Kidney epithelial cell (primary cell): Measurements from ENCODE around the gene ACOT12. TPM values are rescaled to one million over a fixed set of nuclear protein-coding genes. Genes with fewer than 3 reads are reported as not detected.
"Not testable (repeated sequence)": the region's sequence is repeated elsewhere in the genome, so short reads cannot be mapped to it uniquely, and the experiment has no call there.

Experiments used
- DNase-seq: peaks from one replicate; pipeline ENCODE4 v3.0.0-alpha.2; 2010; ENCODE audit warnings: low read depth
- H3K27me3 ChIP-seq: 2 replicates; pipeline ENCODE4 v1.6.0; 2011; ENCODE audit warnings: low read length; ENCODE audit not compliant: control insufficient read depth, insufficient read depth
- H3K36me3 ChIP-seq: 2 replicates; pipeline ENCODE4 v1.5.1; 2011; ENCODE audit warnings: low read length; ENCODE audit not compliant: control insufficient read depth, insufficient read depth
- H3K4me3 ChIP-seq: 2 replicates; pipeline ENCODE4 v1.5.1; 2011; ENCODE audit warnings: low read depth, mild to moderate bottlenecking, control low read depth, low read length
- CTCF ChIP-seq: IDR thresholded peaks from 2 replicates; pipeline ENCODE4 v1.5.1; 2011; ENCODE audit warnings: mild to moderate bottlenecking, moderate library complexity, low read length, control low read depth, inconsistent platforms; ENCODE audit not compliant: insufficient read depth, poor library complexity, severe bottlenecking
- total RNA-seq: library from RNA; depleted of rRNA; stranded (reverse); fragments of >200 nt; gene quantifications from 2 replicates; pipeline ENCODE4 v1.2.3, GENCODE V29; 2015

Gene ACOT12
- total RNA-seq, 1 donor from 2014 or later: not detected

DNA sequence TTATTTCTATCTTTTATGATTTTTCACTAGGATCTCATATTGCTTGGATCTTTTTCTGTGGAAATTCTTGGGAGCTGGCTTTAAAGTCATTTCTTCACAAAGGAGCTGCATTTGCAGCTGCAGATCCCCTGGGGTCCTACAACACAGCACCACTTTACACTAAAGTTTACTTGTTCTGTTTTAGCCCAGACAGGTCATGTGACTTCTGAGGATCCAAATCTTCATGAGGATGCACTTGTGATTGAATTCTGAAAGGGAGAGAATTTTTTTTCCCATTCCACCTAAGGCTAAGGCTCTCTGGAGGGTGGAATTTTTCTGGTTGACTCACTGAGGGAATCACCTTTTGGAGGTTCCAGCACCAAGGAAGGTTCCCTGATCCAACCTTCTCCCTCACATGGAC, 43.4 kb downstream of the ACOT12 start:
- no peak for DNase-seq
- no peak for TF ChIP-seq CTCF
- Histone ChIP-seq H3K36me3 (no peaks in the 10 kb centered on the region), H3K4me3 (no peak overlapping the region), H3K27me3 (no peaks in the 10 kb centered on the region)

DNA sequence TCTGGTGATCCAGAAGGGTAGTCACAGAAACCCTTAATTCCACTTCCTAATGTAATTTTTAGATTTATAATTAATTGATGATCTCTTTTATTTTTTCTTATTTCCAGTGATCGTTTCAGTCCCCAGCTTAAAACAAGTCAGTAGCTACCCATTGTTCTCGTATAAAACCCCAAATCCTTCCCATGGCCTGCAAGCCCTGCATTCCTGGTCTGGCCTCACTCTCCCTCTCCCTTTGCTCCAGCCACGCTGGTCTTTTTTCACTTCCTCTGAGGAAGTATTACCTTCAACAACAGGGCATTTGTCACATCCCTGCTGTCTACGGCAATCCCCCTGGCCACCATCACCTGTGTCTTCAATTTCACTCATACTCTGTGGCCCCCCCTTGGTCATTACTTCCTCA, 44.8 kb downstream of the ACOT12 start:
- no peak overlapping the region for H3K4me3 ChIP-seq
- no peak for TF ChIP-seq CTCF
- H3K27me3 ChIP-seq: no peaks in the 10 kb centered on the region
- H3K36me3 ChIP-seq: no peaks in the 10 kb centered on the region
- no peak for DNase-seq

- Histone ChIP-seq H3K27me3 (no peaks in the 10 kb centered on the region), H3K4me3 (no peak overlapping the region), H3K36me3 (no peaks in the 10 kb centered on the region)
- no peak for DNase-seq
- TF ChIP-seq CTCF: no peak
Observed at GRCh38 chr5:81345411-81346003, 48.4 kb downstream of the ACOT12 start.

DNA sequence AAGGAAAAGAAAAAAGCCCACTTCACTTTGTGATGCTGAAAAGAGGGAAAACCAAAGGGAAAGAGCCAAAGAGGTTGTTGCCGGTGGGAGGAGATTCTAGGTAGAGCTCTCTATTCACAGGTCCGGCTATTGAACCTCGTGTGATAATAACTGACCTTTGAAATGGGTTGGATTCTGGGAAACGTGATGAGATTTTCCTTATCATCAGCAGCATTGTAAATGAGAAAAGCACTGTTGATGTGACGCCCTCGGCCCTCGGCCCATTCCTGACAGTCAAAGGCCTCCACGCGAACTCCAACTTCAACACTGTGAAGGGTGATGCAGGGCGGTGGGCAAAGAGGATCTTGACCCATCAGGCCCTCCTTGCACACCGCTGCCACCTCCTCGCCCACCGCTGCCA, 49.2 kb downstream of the ACOT12 start:
- H3K27me3 ChIP-seq: no peaks in the 10 kb centered on the region
- DNase-seq: no peak
- TF ChIP-seq CTCF: no peak
- H3K4me3 ChIP-seq: no peak overlapping the region
- H3K36me3 ChIP-seq: no peaks in the 10 kb centered on the region

DNA sequence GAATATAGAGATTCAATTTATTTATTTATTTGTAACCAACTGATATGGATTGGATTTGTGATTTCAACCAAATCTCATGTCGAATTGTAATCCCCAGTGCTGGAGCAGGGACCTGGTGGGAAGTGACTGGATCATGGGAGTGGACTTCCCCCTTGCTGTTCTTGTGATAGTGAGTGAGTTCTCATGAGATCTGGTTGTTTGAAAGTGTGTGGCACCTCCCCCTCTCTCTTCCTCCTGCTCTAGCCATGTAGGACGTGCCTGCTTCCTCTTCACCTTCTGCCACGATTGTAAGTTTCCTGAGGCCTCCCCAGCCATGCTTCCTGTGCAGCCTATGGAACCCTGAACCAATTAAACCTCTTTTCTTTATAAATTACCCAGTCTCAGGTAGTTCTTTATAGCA, 55.7 kb downstream of the ACOT12 start:
- H3K4me3 ChIP-seq, DNase-seq, H3K36me3 ChIP-seq, H3K27me3 ChIP-seq: not testable (repeated sequence)

DNA sequence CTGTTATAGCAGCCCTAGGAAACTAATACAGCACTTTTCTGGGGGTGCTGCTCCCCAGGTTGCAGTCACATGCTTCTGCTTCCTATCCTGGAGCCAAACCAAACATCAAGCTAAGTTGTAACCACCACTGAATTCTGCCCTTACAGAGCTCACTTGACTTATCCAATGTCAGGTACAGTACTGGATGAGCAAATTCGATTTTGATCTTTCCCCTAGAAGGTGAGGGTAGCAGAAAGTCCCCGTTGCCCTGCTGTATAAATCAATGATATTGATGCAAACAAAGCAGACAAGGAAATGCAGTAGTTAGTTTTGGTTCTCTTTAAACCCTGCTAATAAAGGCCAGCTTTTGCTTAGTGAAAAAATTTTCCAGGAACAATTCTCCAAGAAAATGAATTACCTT, 56.1 kb downstream of the ACOT12 start:
- H3K4me3 ChIP-seq: no peak overlapping the region
- TF ChIP-seq CTCF: no peak
- H3K27me3 ChIP-seq: no peaks in the 10 kb centered on the region
- no peaks in the 10 kb centered on the region for H3K36me3 ChIP-seq
- DNase-seq: no peak
